H1 (cell line): ENCODE data around the gene ADAMTS3. TPM values are rescaled to one million over a fixed set of nuclear protein-coding genes. Genes with fewer than 3 reads are reported as not detected.
"Not testable (repeated sequence)": the region's sequence is repeated elsewhere in the genome, so short reads cannot be mapped to it uniquely, and the experiment has no call there.

ENCODE experiments used
- CTCF ChIA-PET: fragments of 300-600 bp; sonication (Branson Sonifier 250); formaldehyde crosslinking; loops from one replicate; lab custom pipeline; 2021; ENCODE audit not compliant: partially characterized antibody; lab: Charles Lee
- POLR2A ChIA-PET: fragments of 300-600 bp; sonication (Branson Sonifier 250); formaldehyde crosslinking; loops from one replicate; lab custom pipeline; 2021; ENCODE audit warnings: inconsistent platforms; ENCODE audit not compliant: partially characterized antibody; lab: Charles Lee
- DNase-seq, 2 experiments: peaks; one replicate each; pipeline versions ENCODE4 v3.0.0 to v3.0.0-alpha.2; 2010 to 2022; ENCODE audit warnings: low spot score in 2 of 2, low read depth in 1 of 2, mixed read lengths in 1 of 2
- FAIRE-seq: peaks from 2 replicates; lab custom pipeline; 2011; peaks lifted over from hg19 to GRCh38; lab: Jason Lieb, UNC
- H2AFZ ChIP-seq: 2 replicates; pipeline ENCODE4 v1.8.1; 2012; ENCODE audit warnings: low read length, inconsistent platforms
- H2AK5ac ChIP-seq: 2 replicates; pipeline ENCODE4 v1.6.1; 2013; ENCODE audit warnings: low read depth, low read length
- H2BK120ac ChIP-seq: replicated peaks from 2 replicates; pipeline ENCODE3; 2013; ENCODE audit warnings: low read depth, low read length, inconsistent platforms
- H2BK12ac ChIP-seq: 2 replicates; pipeline ENCODE4 v1.6.1; 2013; ENCODE audit warnings: low read depth, low read length
- H2BK15ac ChIP-seq: 2 replicates; pipeline ENCODE4 v1.6.1; 2013; ENCODE audit warnings: low read length
- H2BK20ac ChIP-seq: 2 replicates; pipeline ENCODE4 v1.6.1; 2013; ENCODE audit warnings: low read length
- H2BK5ac ChIP-seq: 2 replicates; pipeline ENCODE4 v1.6.1; 2013; ENCODE audit warnings: low read depth, low read length
- H3K14ac ChIP-seq: 2 replicates; pipeline ENCODE4 v1.6.1; 2013; ENCODE audit warnings: inconsistent platforms; ENCODE audit not compliant: insufficient read length
- H3K18ac ChIP-seq: 2 replicates; pipeline ENCODE4 v1.6.1; 2013; ENCODE audit warnings: low read length; ENCODE audit errors: extremely low read depth
- H3K23ac ChIP-seq: 2 replicates; pipeline ENCODE4 v1.6.1; 2013; ENCODE audit warnings: inconsistent platforms; ENCODE audit not compliant: insufficient read length
- H3K23me2 ChIP-seq: 2 replicates; pipeline ENCODE4 v1.6.1; 2013; ENCODE audit warnings: low read depth, low read length
- H3K27ac ChIP-seq: 2 replicates; pipeline ENCODE4 v1.6.1; 2011; ENCODE audit warnings: low read depth, low read length, inconsistent platforms
- H3K27me3 ChIP-seq, 4 experiments: replicated peaks in 1 of 4; 1 replicate in 1 of 4; 2 replicates in 3 of 4; pipeline versions ENCODE4 v1.6.1 to v1.8.1; 2011 to 2013; ENCODE audit warnings: low read length in 3 of 4, mild to moderate bottlenecking in 3 of 4, inconsistent platforms in 2 of 4, mixed read lengths in 2 of 4, moderate library complexity in 1 of 4; ENCODE audit not compliant: control insufficient read depth in 3 of 4, insufficient read depth in 3 of 4; ENCODE audit errors: extremely low read depth in 1 of 4
- H3K36me3 ChIP-seq, 4 experiments: 2 replicates each; pipeline versions ENCODE4 v1.6.1 to v1.8.1; 2011 to 2013; ENCODE audit warnings: mild to moderate bottlenecking in 4 of 4, low read length in 3 of 4, moderate library complexity in 2 of 4, control low read depth in 1 of 4, inconsistent platforms in 1 of 4; ENCODE audit not compliant: insufficient read depth in 4 of 4, control insufficient read depth in 2 of 4
- H3K4ac ChIP-seq: replicated peaks from 2 replicates; pipeline ENCODE3; 2013; ENCODE audit warnings: low read length, low read depth, mixed read lengths, inconsistent platforms; ENCODE audit not compliant: insufficient read length
- H3K4me1 ChIP-seq, 4 experiments: replicated peaks in 1 of 4; 1 replicate in 1 of 4; 2 replicates in 3 of 4; pipeline versions ENCODE4 v1.6.1 to v1.8.1; 2011 to 2013; ENCODE audit warnings: low read length in 3 of 4, inconsistent platforms in 2 of 4, mixed read lengths in 1 of 4; ENCODE audit not compliant: insufficient read depth in 4 of 4, control insufficient read depth in 3 of 4
- H3K4me2 ChIP-seq, 2 experiments: 2 replicates each; pipeline versions ENCODE4 v1.6.1 to v1.8.1; 2011 to 2013; ENCODE audit warnings: low read depth in 2 of 2, low read length in 2 of 2, control low read depth in 1 of 2, inconsistent platforms in 1 of 2, mild to moderate bottlenecking in 1 of 2; ENCODE audit not compliant: insufficient read depth in 1 of 2
- H3K4me3 ChIP-seq, 4 experiments: fragments of 200-600, 300-600 bp in 1 of 4; sonication (generic), shearing (Covaris generic), sonication (Bioruptor Twin) in 1 of 4; 2 replicates each; pipeline versions ENCODE4 v1.5.1 to v1.8.1; 2011 to 2016; ENCODE audit warnings: low read length in 4 of 4, low read depth in 3 of 4, control low read depth in 2 of 4, inconsistent platforms in 2 of 4, mild to moderate bottlenecking in 2 of 4, mixed read lengths in 1 of 4, moderate library complexity in 1 of 4; ENCODE audit not compliant: insufficient read depth in 2 of 4; ENCODE audit errors: extremely low read depth in 1 of 4
- H3K56ac ChIP-seq: replicated peaks from 2 replicates; pipeline ENCODE3; 2013; ENCODE audit warnings: low read depth, mild to moderate bottlenecking, mixed read lengths, low read length, inconsistent platforms; ENCODE audit not compliant: insufficient read length
- H3K79me1 ChIP-seq: 2 replicates; pipeline ENCODE4 v1.6.1; 2013; ENCODE audit warnings: low read depth, low read length, control low read depth
- H3K79me2 ChIP-seq, 2 experiments: 2 replicates each; pipeline versions ENCODE4 v1.6.1 to v1.8.1; 2012 to 2013; ENCODE audit warnings: low read length in 2 of 2, mild to moderate bottlenecking in 2 of 2, inconsistent platforms in 1 of 2; ENCODE audit not compliant: insufficient read depth in 2 of 2, control insufficient read depth in 1 of 2
- H3K9ac ChIP-seq, 4 experiments: replicated peaks in 1 of 4; 1 replicate in 1 of 4; 2 replicates in 3 of 4; pipeline versions ENCODE4 v1.6.1 to v1.8.1; 2011 to 2013; ENCODE audit warnings: low read depth in 3 of 4, low read length in 3 of 4, control low read depth in 2 of 4, mild to moderate bottlenecking in 2 of 4, moderate library complexity in 2 of 4, inconsistent platforms in 1 of 4; ENCODE audit errors: extremely low read depth in 1 of 4
- H3K9me3 ChIP-seq, 2 experiments: 2 replicates each; pipeline versions ENCODE4 v1.6.1 to v1.8.1; 2012 to 2013; ENCODE audit warnings: mild to moderate bottlenecking in 2 of 2, moderate library complexity in 2 of 2, control low read depth in 1 of 2, inconsistent platforms in 1 of 2, low read depth in 1 of 2, low read length in 1 of 2, mixed read lengths in 1 of 2; ENCODE audit not compliant: insufficient read depth in 2 of 2
- H4K20me1 ChIP-seq, 2 experiments: replicated peaks in 1 of 2; 2 replicates each; pipeline versions ENCODE3 to v1.8.1; 2011 to 2013; ENCODE audit warnings: inconsistent platforms in 2 of 2, low read length in 2 of 2, mild to moderate bottlenecking in 1 of 2; ENCODE audit not compliant: insufficient read depth in 2 of 2, control insufficient read depth in 1 of 2
- H4K5ac ChIP-seq: 2 replicates; pipeline ENCODE4 v1.6.1; 2013; ENCODE audit warnings: low read length, low read depth, mixed read lengths, inconsistent platforms; ENCODE audit not compliant: insufficient read length
- H4K8ac ChIP-seq: 2 replicates; pipeline ENCODE4 v1.8.0; 2013; ENCODE audit warnings: mild to moderate bottlenecking, moderate library complexity, low read length, inconsistent platforms; ENCODE audit not compliant: insufficient read depth; ENCODE audit errors: extremely low read depth
- H4K91ac ChIP-seq: replicated peaks from 2 replicates; pipeline ENCODE3; 2013; ENCODE audit warnings: low read length, mixed read lengths, inconsistent platforms; ENCODE audit not compliant: insufficient read length
- RNF2 ChIP-seq: fragments of 200-900, 300-1000 bp; sonication (generic); IDR thresholded peaks from 2 replicates; pipeline ENCODE4 v1.7.1; 2016; ENCODE audit warnings: borderline replicate concordance, low read depth, mild to moderate bottlenecking, antibody characterized with exemption, low read length; ENCODE audit not compliant: poor library complexity, severe bottlenecking; ENCODE audit errors: missing control alignments
- WGBS, 2 experiments: shearing (Covaris generic) in 1 of 2; methylation state at CpG; one replicate each; pipeline versions ENCODE4 v1.1.6 to v1.1.7; 2013 to 2015; ENCODE audit warnings: low lambda C conversion rate in 2 of 2, mixed read lengths in 2 of 2, inconsistent platforms in 1 of 2, low coverage in 1 of 2, missing lambda C conversion rate in 1 of 2; ENCODE audit not compliant: insufficient replicate concordance in 2 of 2, insufficient coverage in 1 of 2, insufficient read length in 1 of 2; ENCODE audit errors: extremely low coverage in 1 of 2, missing lambda C conversion rate in 1 of 2; 5-methylcytosine and 5-hydroxymethylcytosine counted together
- polyA plus RNA-seq, 7 experiments: library from polyadenylated mRNA; depleted of rRNA in 3 of 7; stranded (reverse) in 5 of 7; unstranded in 2 of 7; fragments of >200 nt in 5 of 7; fragments of 200-250 nt in 2 of 7; gene quantifications; 1 replicate in 5 of 7; 2 replicates in 1 of 7; 4 replicates in 1 of 7; pipeline versions ENCODE4 v1.2.1 to v1.2.3, GENCODE V29; 2011 to 2013; ENCODE audit warnings: missing spikeins in 2 of 7, mixed read lengths in 2 of 7
- total RNA-seq: library from RNA; stranded (reverse); fragmentation: NEBNext Ultra II Directional; extraction: Animal tissue kit (Norgen Biotek cat#: 25700); gene quantifications from 2 replicates; pipeline ENCODE4 v1.2.1, GENCODE V29; 2021

Gene ADAMTS3
- total and polyA plus RNA-seq, 2 of the 8 experiments (the other 6 are each of a cell fraction or from before 2014, with no cell fraction given), result 1.3 to 3.4 TPM

- no peak for TF ChIP-seq RNF2
- TF ChIP-seq, all 59 proteins: peak for 0
These were observed 22.6 kb downstream of the ADAMTS3 start (continued) for GRCh38 chr4:72546456-72546855.

GRCh38 chr4:72540694-72541093, 28.3 kb downstream of the ADAMTS3 start:
- H3K18ac ChIP-seq, H4K91ac ChIP-seq, H3K27me3 ChIP-seq, H3K14ac ChIP-seq, H3K4me1 ChIP-seq, H3K9me3 ChIP-seq, H4K8ac ChIP-seq, H3K36me3 ChIP-seq, H3K79me2 ChIP-seq, CTCF ChIA-PET, H2AFZ ChIP-seq, H2BK15ac ChIP-seq, H3K23me2 ChIP-seq, H2BK12ac ChIP-seq, H4K20me1 ChIP-seq, FAIRE-seq, H3K9ac ChIP-seq, H3K23ac ChIP-seq, POLR2A ChIA-PET, H2BK5ac ChIP-seq, DNase-seq, H4K5ac ChIP-seq, H3K79me1 ChIP-seq, H3K56ac ChIP-seq, H2BK120ac ChIP-seq, H2BK20ac ChIP-seq, H3K27ac ChIP-seq, H3K4me3 ChIP-seq, H3K4ac ChIP-seq, H3K4me2 ChIP-seq, H2AK5ac ChIP-seq: not testable (repeated sequence)
- 90% methylated on average over 1 of the region's 1 CpG; no CpG with 5 or more reads in 1 of the 2 experiments for WGBS, 2 experiments
